Thyroid gland (tissue), 4 donors: Measurements from ENCODE around the gene EFNA2. TPM values are rescaled to one million over a fixed set of nuclear protein-coding genes. Genes with fewer than 3 reads are reported as not detected.

Source experiments
- DNase-seq, 2 donors: peaks; one replicate each; pipeline ENCODE4 v3.0.0-alpha.2; 2019
- H3K27ac ChIP-seq, 3 donors: fragments of 200-600 bp; sonication (generic); 1 replicate in 2 of 3; 2 replicates in 1 of 3; pipeline ENCODE4 v1.5.1; 2016 to 2019; ENCODE audit warnings: mild to moderate bottlenecking in 1 of 3, moderate library complexity in 1 of 3
- H3K27me3 ChIP-seq: fragments of 200-600 bp; sonication (generic); one replicate; pipeline ENCODE4 v1.5.1; 2019
- H3K36me3 ChIP-seq, 2 donors: fragments of 200-600 bp; sonication (generic); one replicate each; pipeline ENCODE4 v1.5.1; 2016 to 2019
- H3K4me1 ChIP-seq, 2 donors: fragments of 200-600 bp; sonication (generic); one replicate each; pipeline ENCODE4 v1.5.1; 2017 to 2019
- H3K4me3 ChIP-seq, 3 donors: fragments of 200-600 bp; sonication (generic); replicated peaks in 1 of 3; 1 replicate in 2 of 3; 2 replicates in 1 of 3; pipeline ENCODE4 v1.5.1; 2016; ENCODE audit warnings: mild to moderate bottlenecking in 1 of 3
- H3K9me3 ChIP-seq: fragments of 200-600 bp; sonication (generic); one replicate; pipeline ENCODE4 v1.5.1; 2017
- POLR2A ChIP-seq, 2 donors: fragments of 450-650 bp; IDR thresholded peaks; one replicate each; pipeline ENCODE4 v1.6.1; 2017; ENCODE audit warnings: antibody characterized with exemption in 2 of 2, mild to moderate bottlenecking in 2 of 2, moderate library complexity in 1 of 2
- WGBS, 2 donors: methylation state at CpG; one replicate each; pipeline ENCODE4 v1.1.5; 2017; 5-methylcytosine and 5-hydroxymethylcytosine counted together
- intact Hi-C: fragments of 100-400 bp; cut with DNase I; formaldehyde crosslinking; loops from one replicate; pipeline ENCODE4 v1.15.1; 2023
- total RNA-seq, 4 donors: library from RNA; depleted of rRNA; stranded (reverse); fragments of >200 nt; gene quantifications; one replicate each; pipeline ENCODE4 v1.2.3, GENCODE V29; 2016
- TF ChIP-seq, protein P1 (sequence below), 6 experiments: fragments of 200-600 bp in 3 of 6; fragments of 450-650 bp in 3 of 6; sonication (generic) in 3 of 6; IDR thresholded peaks; one replicate each; pipeline ENCODE4 v1.5.1; 2016 to 2019; ENCODE audit warnings: antibody characterized with exemption in 6 of 6, mild to moderate bottlenecking in 2 of 6, inconsistent platforms in 1 of 6, moderate library complexity in 1 of 6

Gene EFNA2
- total RNA-seq, 4 donors from 2014 or later, result not detected

DNA sequence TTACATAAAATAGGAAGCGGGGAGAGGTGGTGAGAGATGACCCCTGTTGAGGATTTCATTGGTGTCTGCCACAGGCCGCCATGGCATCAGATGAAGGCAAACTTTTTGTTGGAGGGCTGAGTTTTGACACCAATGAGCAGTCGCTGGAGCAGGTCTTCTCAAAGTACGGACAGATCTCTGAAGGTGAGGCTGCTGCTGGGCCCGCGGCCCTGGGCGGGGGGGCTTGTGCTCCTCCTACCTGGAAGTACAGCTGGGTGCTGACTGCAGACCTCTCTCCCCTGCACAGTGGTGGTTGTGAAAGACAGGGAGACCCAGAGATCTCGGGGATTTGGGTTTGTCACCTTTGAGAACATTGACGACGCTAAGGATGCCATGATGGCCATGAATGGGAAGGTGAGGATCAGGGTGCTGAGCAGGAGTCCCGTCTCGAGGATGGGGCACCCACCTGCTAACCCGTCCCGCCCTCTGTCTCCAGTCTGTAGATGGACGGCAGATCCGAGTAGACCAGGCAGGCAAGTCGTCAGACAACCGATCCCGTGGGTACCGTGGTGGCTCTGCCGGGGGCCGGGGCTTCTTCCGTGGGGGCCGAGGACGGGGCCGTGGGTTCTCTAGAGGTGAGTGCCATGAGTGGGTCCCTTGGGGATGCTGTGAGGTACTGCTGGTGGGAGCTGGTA lies 14.7 kb upstream of the EFNA2 start:
- TF ChIP-seq, protein P1, sequence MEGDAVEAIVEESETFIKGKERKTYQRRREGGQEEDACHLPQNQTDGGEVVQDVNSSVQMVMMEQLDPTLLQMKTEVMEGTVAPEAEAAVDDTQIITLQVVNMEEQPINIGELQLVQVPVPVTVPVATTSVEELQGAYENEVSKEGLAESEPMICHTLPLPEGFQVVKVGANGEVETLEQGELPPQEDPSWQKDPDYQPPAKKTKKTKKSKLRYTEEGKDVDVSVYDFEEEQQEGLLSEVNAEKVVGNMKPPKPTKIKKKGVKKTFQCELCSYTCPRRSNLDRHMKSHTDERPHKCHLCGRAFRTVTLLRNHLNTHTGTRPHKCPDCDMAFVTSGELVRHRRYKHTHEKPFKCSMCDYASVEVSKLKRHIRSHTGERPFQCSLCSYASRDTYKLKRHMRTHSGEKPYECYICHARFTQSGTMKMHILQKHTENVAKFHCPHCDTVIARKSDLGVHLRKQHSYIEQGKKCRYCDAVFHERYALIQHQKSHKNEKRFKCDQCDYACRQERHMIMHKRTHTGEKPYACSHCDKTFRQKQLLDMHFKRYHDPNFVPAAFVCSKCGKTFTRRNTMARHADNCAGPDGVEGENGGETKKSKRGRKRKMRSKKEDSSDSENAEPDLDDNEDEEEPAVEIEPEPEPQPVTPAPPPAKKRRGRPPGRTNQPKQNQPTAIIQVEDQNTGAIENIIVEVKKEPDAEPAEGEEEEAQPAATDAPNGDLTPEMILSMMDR (IDR thresholded peaks at IDR 0.05), result no peak
- TF ChIP-seq POLR2A (IDR thresholded peaks at IDR 0.05), result no peak
- intact Hi-C loops, result no loop called here
- Histone ChIP-seq H3K4me1 (peaks cover 55 to 80% of the 10 kb centered on the region in 2 donors), H3K9me3 (no peaks in the 10 kb centered on the region), H3K36me3 (peaks cover 42 to 52% of the 10 kb centered on the region in 2 donors), H3K27me3 (no peaks in the 10 kb centered on the region), H3K27ac (peak overlapping the region; percentile 84 to 95 (median 93)), H3K4me3 (peak overlapping the region in 1 of 3 donors; percentile 48)
- WGBS, 2 donors, result 56 to 61% methylated on average over 15 to 19 of the region's 26 CpGs
- peak in 1 of 2 donors; percentile 40 for DNase-seq

DNA sequence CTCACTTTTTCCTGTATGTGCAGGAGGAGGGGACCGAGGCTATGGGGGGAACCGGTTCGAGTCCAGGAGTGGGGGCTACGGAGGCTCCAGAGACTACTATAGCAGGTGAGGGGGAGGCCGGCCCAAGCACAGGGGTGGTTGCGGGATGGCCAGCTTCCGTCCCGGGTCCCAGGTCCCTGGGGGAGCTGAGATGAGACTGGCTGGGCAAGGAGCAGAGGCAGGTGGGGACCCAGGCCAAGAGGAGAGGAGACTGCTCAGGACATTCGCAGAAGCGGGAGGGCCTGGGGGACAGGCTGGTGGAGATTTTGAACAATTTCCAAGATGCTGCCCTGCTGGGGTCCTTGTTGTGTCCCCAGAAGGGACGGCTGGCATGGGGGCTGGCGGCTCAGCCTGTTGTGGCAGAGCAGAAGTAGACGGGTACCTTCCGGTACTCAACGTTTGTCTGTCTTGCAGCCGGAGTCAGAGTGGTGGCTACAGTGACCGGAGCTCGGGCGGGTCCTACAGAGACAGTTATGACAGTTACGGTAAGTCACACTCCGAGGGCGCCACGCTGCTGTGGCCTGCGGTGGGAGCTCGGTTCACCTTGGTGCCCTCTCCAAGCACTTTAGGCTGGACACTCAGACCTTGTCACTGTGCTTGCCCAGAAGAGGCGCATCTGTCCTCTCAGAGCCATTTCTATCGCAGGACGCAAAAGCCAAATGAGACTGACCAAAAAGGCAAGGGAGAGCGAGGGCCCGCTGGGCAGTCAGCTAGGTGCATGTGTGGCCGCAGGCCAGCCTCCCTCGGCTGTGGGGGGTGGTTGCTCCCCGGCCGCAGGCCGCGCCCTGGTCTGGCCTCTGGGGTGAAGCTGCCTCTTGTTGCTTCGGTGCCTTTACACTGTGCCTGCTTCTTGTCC lies 13.9 kb upstream of the EFNA2 start:
- WGBS, 2 donors, result 78 to 79% methylated on average over 30 to 37 of the region's 37 CpGs
- Histone ChIP-seq H3K4me1 (peaks cover 55 to 80% of the 10 kb centered on the region in 2 donors), H3K27ac (peak overlapping the region in 2 of 3 donors; percentile 93 to 95), H3K27me3 (no peaks in the 10 kb centered on the region), H3K36me3 (peaks cover 42 to 52% of the 10 kb centered on the region in 2 donors), H3K4me3 (peak overlapping the region in 1 of 3 donors; percentile 48), H3K9me3 (no peaks in the 10 kb centered on the region)
- intact Hi-C loops, result no loop called here
- DNase-seq, result no peak
- TF ChIP-seq POLR2A (IDR thresholded peaks at IDR 0.05), result no peak
- TF ChIP-seq, protein P1 (IDR thresholded peaks at IDR 0.05), result no peak

DNA sequence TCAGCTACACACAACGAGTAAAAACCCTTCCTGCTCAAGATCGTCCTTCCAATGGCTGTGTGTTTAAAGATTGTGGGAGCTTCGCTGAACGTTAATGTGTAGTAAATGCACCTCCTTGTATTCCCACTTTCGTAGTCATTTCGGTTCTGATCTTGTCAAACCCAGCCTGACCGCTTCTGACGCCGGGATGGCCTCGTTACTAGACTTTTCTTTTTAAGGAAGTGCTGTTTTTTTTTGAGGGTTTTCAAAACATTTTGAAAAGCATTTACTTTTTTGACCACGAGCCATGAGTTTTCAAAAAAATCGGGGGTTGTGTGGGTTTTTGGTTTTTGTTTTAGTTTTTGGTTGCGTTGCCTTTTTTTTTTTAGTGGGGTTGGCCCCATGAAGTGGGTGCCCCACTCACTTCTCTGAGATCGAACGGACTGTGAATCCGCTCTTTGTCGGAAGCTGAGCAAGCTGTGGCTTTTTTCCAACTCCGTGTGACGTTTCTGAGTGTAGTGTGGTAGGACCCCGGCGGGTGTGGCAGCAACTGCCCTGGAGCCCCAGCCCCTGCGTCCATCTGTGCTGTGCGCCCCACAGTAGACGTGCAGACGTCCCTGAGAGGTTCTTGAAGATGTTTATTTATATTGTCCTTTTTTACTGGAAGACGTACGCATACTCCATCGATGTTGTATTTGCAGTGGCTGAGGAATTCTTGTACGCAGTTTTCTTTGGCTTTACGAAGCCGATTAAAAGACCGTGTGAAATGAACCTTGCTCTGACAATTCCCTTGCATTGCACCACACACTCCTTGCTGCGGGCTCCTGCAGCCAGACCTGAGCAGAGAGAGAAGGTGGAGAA lies 13.0 kb upstream of the EFNA2 start:
- H3K9me3 ChIP-seq, result no peaks in the 10 kb centered on the region
- H3K36me3 ChIP-seq, result peaks cover 42 to 52% of the 10 kb centered on the region in 2 donors
- WGBS, 2 donors, result 72 to 76% methylated on average over 33 of the region's 33 CpGs
- TF ChIP-seq, protein P1 (IDR thresholded peaks at IDR 0.05), result no peak
- TF ChIP-seq POLR2A (IDR thresholded peaks at IDR 0.05), result no peak
- no peak for DNase-seq
- no peaks in the 10 kb centered on the region for H3K27me3 ChIP-seq
- peaks cover 51 to 72% of the 10 kb centered on the region in 2 donors for H3K4me1 ChIP-seq
- intact Hi-C loops, result no loop called here
- H3K27ac ChIP-seq, result no peak overlapping the region
- no peak overlapping the region for H3K4me3 ChIP-seq

DNA sequence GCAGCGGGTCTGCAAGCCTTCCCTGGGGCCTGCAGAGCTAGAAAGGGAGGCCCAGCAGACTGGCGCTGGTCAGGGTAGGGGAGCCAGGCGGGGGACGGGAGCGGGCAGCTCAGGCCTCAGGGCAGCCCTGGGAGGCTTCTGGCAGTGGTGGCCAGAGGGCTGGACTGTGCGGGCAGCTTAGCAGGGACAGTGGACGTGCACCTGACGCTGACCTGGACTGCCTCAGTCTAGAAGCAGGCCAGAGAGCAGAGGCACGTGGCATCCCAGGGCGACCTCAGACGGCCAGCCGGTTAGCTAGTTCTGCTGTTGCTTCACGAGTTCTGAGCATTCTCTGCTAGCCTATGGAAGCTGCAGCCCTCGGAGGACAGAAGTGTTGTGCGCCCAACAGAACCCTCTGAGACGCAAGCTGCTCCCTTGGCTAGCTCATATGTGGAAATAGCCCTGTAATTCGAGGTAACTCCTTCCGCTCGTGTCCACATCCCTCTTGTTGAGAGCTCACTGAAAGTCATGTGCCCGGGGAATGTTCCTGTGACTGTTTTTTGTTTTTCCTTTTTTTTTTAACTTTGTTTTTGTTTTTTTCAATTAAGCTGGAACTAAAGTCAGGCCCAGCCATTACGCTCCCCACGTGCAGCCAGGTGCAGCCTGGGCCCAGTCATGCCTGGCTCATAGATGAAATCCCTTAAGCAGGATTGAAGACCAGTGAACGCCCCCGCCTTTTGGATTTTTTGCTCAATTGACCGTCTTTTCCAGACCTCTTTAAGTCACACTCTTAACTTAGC lies 12.2 kb upstream of the EFNA2 start:
- Histone ChIP-seq H3K27ac (peak overlapping the region in 1 of 3 donors; percentile 6), H3K36me3 (peaks cover 42 to 52% of the 10 kb centered on the region in 2 donors), H3K4me3 (no peak overlapping the region), H3K4me1 (peaks cover 43 to 63% of the 10 kb centered on the region in 2 donors), H3K9me3 (no peaks in the 10 kb centered on the region), H3K27me3 (no peaks in the 10 kb centered on the region)
- DNase-seq, result no peak
- intact Hi-C loops, result no loop called here
- 81 to 88% methylated on average over 20 to 22 of the region's 25 CpGs for WGBS, 2 donors
- TF ChIP-seq, protein P1 (IDR thresholded peaks at IDR 0.05), result no peak
- no peak for TF ChIP-seq POLR2A (IDR thresholded peaks at IDR 0.05)
